IMR-90 (cell line): ENCODE data around the gene EMILIN2. TPM values are rescaled to one million over a fixed set of nuclear protein-coding genes. Genes with fewer than 3 reads are reported as not detected.
A peak's percentile ranks its signal among the peaks of the same experiment; 100 is the strongest.

Experiments
- ATAC-seq: fragments of 200-7000 bp; cut with Tn5 transposase; 2 replicates; pipeline ENCODE4 v1.9.1; 2020; ENCODE audit warnings: low read depth, mild to moderate bottlenecking, moderate library complexity
- BruUV-seq: library from RNA; stranded (reverse); fragments of 400-500 nt; replicated peaks from 2 replicates; lab custom pipeline; 2021; lab: Mats Ljungman, UMichigan
- CTCF ChIA-PET: fragments of 300-600 bp; formaldehyde crosslinking; extraction: SDS; loops from one replicate; lab custom pipeline; 2021; ENCODE audit warnings: antibody characterized with exemption; lab: Yijun Ruan, JAX
- POLR2A ChIA-PET: fragments of 300-600 bp; sonication (Branson Sonifier 250); formaldehyde crosslinking; loops from one replicate; lab custom pipeline; 2022; ENCODE audit warnings: antibody characterized with exemption; ENCODE audit not compliant: unreplicated experiment; lab: Charles Lee
- DNase-seq: peaks from one replicate; pipeline ENCODE4 v3.0.0; 2013
- H2AFZ ChIP-seq: replicated peaks from 2 replicates; pipeline ENCODE3; 2013; ENCODE audit warnings: low read length, mild to moderate bottlenecking; ENCODE audit not compliant: poor library complexity
- H2AK5ac ChIP-seq: 2 replicates; pipeline ENCODE4 v1.6.1; 2013; ENCODE audit warnings: low read depth, low read length, inconsistent platforms
- H2AK9ac ChIP-seq: replicated peaks from 2 replicates; pipeline ENCODE3; 2013; ENCODE audit warnings: mild to moderate bottlenecking, low read depth, low read length, moderate library complexity; ENCODE audit not compliant: poor library complexity
- H2BK120ac ChIP-seq: 2 replicates; pipeline ENCODE4 v1.6.1; 2013; ENCODE audit warnings: low read depth, low read length, inconsistent platforms
- H2BK15ac ChIP-seq: 3 replicates; pipeline ENCODE4 v1.6.1; 2013; ENCODE audit warnings: low read depth, low read length, inconsistent platforms
- H2BK20ac ChIP-seq: 2 replicates; pipeline ENCODE4 v1.6.1; 2013; ENCODE audit warnings: low read depth, mild to moderate bottlenecking, inconsistent platforms, low read length, moderate library complexity
- H2BK5ac ChIP-seq: 2 replicates; pipeline ENCODE4 v1.6.1; 2013; ENCODE audit warnings: mild to moderate bottlenecking, low read depth, low read length, inconsistent platforms; ENCODE audit not compliant: poor library complexity, severe bottlenecking
- H3K14ac ChIP-seq: replicated peaks from 2 replicates; pipeline ENCODE4 v1.6.1; 2013; ENCODE audit warnings: low read depth, low read length, inconsistent platforms
- H3K18ac ChIP-seq: 2 replicates; pipeline ENCODE4 v1.6.1; 2013; ENCODE audit warnings: low read depth, low read length, control low read depth
- H3K23ac ChIP-seq: 2 replicates; pipeline ENCODE4 v1.6.1; 2013; ENCODE audit warnings: low read depth, low read length, inconsistent platforms
- H3K27ac ChIP-seq: 2 replicates; pipeline ENCODE4 v1.5.1; 2013; ENCODE audit warnings: mild to moderate bottlenecking, control low read depth, low read length; ENCODE audit not compliant: insufficient read depth
- H3K27me3 ChIP-seq: 2 replicates; pipeline ENCODE4 v1.6.1; 2013; ENCODE audit warnings: low read length; ENCODE audit not compliant: control insufficient read depth, insufficient read depth
- H3K36me3 ChIP-seq: 2 replicates; pipeline ENCODE4 v1.6.1; 2013; ENCODE audit warnings: low read length, mixed read lengths; ENCODE audit not compliant: control insufficient read depth, insufficient read depth
- H3K4ac ChIP-seq: 2 replicates; pipeline ENCODE4 v1.6.1; 2013; ENCODE audit warnings: low read depth, low read length, inconsistent platforms
- H3K4me1 ChIP-seq: 2 replicates; pipeline ENCODE4 v1.6.1; 2013; ENCODE audit warnings: low read length, mixed read lengths; ENCODE audit not compliant: control insufficient read depth, insufficient read depth
- H3K4me2 ChIP-seq: 2 replicates; pipeline ENCODE4 v1.6.1; 2013; ENCODE audit warnings: low read depth, mild to moderate bottlenecking, control low read depth, low read length, moderate library complexity
- H3K4me3 ChIP-seq: 2 replicates; pipeline ENCODE4 v1.5.1; 2013; ENCODE audit warnings: low read depth, mild to moderate bottlenecking, control low read depth, low read length, moderate library complexity; ENCODE audit not compliant: insufficient read depth
- H3K56ac ChIP-seq: 2 replicates; pipeline ENCODE4 v1.6.1; 2013; ENCODE audit warnings: low read length, inconsistent platforms; ENCODE audit not compliant: insufficient read depth; ENCODE audit errors: extremely low read depth
- H3K79me1 ChIP-seq, 2 experiments: 2 replicates each; pipeline ENCODE4 v1.6.1; 2013; ENCODE audit warnings: low read length in 2 of 2, inconsistent platforms in 1 of 2, low read depth in 1 of 2
- H3K9ac ChIP-seq: 2 replicates; pipeline ENCODE4 v1.6.1; 2013; ENCODE audit warnings: low read depth, low read length, control low read depth
- H3K9me1 ChIP-seq: 2 replicates; pipeline ENCODE4 v1.6.1; 2013; ENCODE audit warnings: low read length, inconsistent platforms; ENCODE audit not compliant: insufficient read depth
- H3K9me3 ChIP-seq: 2 replicates; pipeline ENCODE4 v1.6.1; 2013; ENCODE audit warnings: low read length; ENCODE audit not compliant: control insufficient read depth, insufficient read depth
- H4K20me1 ChIP-seq: 2 replicates; pipeline ENCODE4 v1.6.1; 2013; ENCODE audit warnings: low read length, inconsistent platforms; ENCODE audit not compliant: insufficient read depth
- H4K5ac ChIP-seq: 2 replicates; pipeline ENCODE4 v1.6.1; 2013; ENCODE audit warnings: mild to moderate bottlenecking, low read depth, low read length, control low read depth
- H4K8ac ChIP-seq, 2 experiments: 2 replicates each; pipeline ENCODE4 v1.6.1; 2013; ENCODE audit warnings: low read depth in 2 of 2, low read length in 2 of 2, control low read depth in 1 of 2, inconsistent platforms in 1 of 2
- H4K91ac ChIP-seq: 2 replicates; pipeline ENCODE4 v1.6.1; 2013; ENCODE audit warnings: low read depth, low read length, inconsistent platforms; ENCODE audit not compliant: insufficient read depth
- BHLHE40 ChIP-seq: fragments of 150-350 bp; IDR thresholded peaks from 2 replicates; pipeline ENCODE4 v1.6.1; 2016; ENCODE audit warnings: mild to moderate bottlenecking, low read depth, low read length
- CTCF ChIP-seq: conservative IDR thresholded peaks from 2 replicates; pipeline ENCODE4 v1.5.1; 2012; ENCODE audit warnings: mild to moderate bottlenecking, low read depth, low read length, improper control_type of control experiment
- MAFK ChIP-seq: IDR thresholded peaks from 2 replicates; pipeline ENCODE4 v1.6.1; 2012; ENCODE audit warnings: low read depth, low read length, improper control_type of control experiment
- MAZ ChIP-seq: IDR thresholded peaks from 2 replicates; pipeline ENCODE4 v1.6.1; 2012; ENCODE audit warnings: low read depth, mild to moderate bottlenecking, low read length, improper control_type of control experiment, moderate library complexity, borderline replicate concordance
- MXI1 ChIP-seq: IDR thresholded peaks from 2 replicates; pipeline ENCODE4 v1.6.1; 2012; ENCODE audit warnings: low read depth, mild to moderate bottlenecking, low read length, moderate library complexity, borderline replicate concordance
- NFE2L2 ChIP-seq: fragments of 150-350 bp; IDR thresholded peaks from 2 replicates; pipeline ENCODE4 v1.6.1; 2016; ENCODE audit warnings: low read depth, mild to moderate bottlenecking, low read length
- POLR2A ChIP-seq: IDR thresholded peaks from 2 replicates; pipeline ENCODE4 v1.6.1; 2012; ENCODE audit warnings: mild to moderate bottlenecking, low read depth, low read length
- RCOR1 ChIP-seq: IDR thresholded peaks from 2 replicates; pipeline ENCODE4 v1.6.1; 2012; ENCODE audit warnings: mild to moderate bottlenecking, low read length, improper control_type of control experiment; ENCODE audit not compliant: insufficient replicate concordance
- RFX5 ChIP-seq: IDR thresholded peaks from 2 replicates; pipeline ENCODE4 v1.8.0; 2012; ENCODE audit warnings: low read depth, mild to moderate bottlenecking, low read length, moderate library complexity
- SMC3 ChIP-seq: fragments of 150-350 bp; IDR thresholded peaks from 2 replicates; pipeline ENCODE4 v1.6.1; 2016; ENCODE audit warnings: low read depth, mild to moderate bottlenecking, antibody characterized with exemption, low read length, moderate library complexity
- USF2 ChIP-seq: fragments of 150-350 bp; IDR thresholded peaks from 2 replicates; pipeline ENCODE4 v1.6.1; 2017; ENCODE audit warnings: mild to moderate bottlenecking, antibody characterized with exemption, low read length, low read depth
- WGBS, 2 experiments: methylation state at CpG; one replicate each; pipeline versions ENCODE4 v1.1.5 to v1.1.7; 2013; ENCODE audit warnings: missing lambda C conversion rate in 2 of 2; ENCODE audit not compliant: insufficient read length in 1 of 2; ENCODE audit errors: extremely low coverage in 2 of 2; 5-methylcytosine and 5-hydroxymethylcytosine counted together
- dilution Hi-C: fragments of 300-500 bp; cut with HindIII; formaldehyde crosslinking; loops from one replicate; pipeline ENCODE4 v1.14.3; 2018; ENCODE audit warnings: low sequenced_read_pairs; ENCODE audit not compliant: unreplicated experiment
- in situ Hi-C: fragments of 300-500 bp; cut with MboI; formaldehyde crosslinking; loops from 3 replicates; pipeline ENCODE4 v1.14.3; 2019; ENCODE audit warnings: low sequenced_read_pairs, inconsistent platforms, mixed read lengths
- intact Hi-C: fragments of 100-400 bp; cut with micrococcal nuclease; formaldehyde crosslinking; loops from 2 replicates; pipeline ENCODE4 v1.10.0; 2022
- polyA plus RNA-seq, 3 experiments: library from polyadenylated mRNA; depleted of rRNA; stranded (reverse); fragments of >200 nt; gene quantifications; 2 replicates each; pipeline ENCODE4 v1.2.3, GENCODE V29; 2012; ENCODE audit warnings: low replicate concordance in 1 of 3
- total RNA-seq: library from RNA; depleted of rRNA; stranded (reverse); fragments of >200 nt; gene quantifications from 2 replicates; pipeline ENCODE4 v1.2.3, GENCODE V29; 2012
- TF ChIP-seq, protein P1 (sequence below): fragments of 150-350 bp; IDR thresholded peaks from 2 replicates; pipeline ENCODE4 v1.6.1; 2016; ENCODE audit warnings: low read depth, mild to moderate bottlenecking, low read length, moderate library complexity, borderline replicate concordance

EMILIN2 gene
- total and polyA plus RNA-seq, 2 of the 4 experiments (the other 2 are of a cell fraction): under 0.01 to 0.14 TPM

- no peak for TF ChIP-seq USF2
These were observed 115.0 kb downstream of the EMILIN2 start (continued) for GRCh38 chr18:2961821-2962220.

- Histone ChIP-seq H2BK120ac (no peak overlapping the region), H3K4me2 (no peak overlapping the region), H4K8ac (no peak overlapping the region), H2AK5ac (no peak overlapping the region), H3K4me3 (no peak overlapping the region), H4K5ac (no peak overlapping the region), H2BK15ac (no peak overlapping the region), H3K9me1 (peaks cover 16% of the 10 kb centered on the region), H3K18ac (no peak overlapping the region), H3K79me1 (peaks cover 36 to 69% of the 10 kb centered on the region in 2 experiments), H2AK9ac (no peak overlapping the region), H4K91ac (no peak overlapping the region), H2BK20ac (no peak overlapping the region), H2BK5ac (no peak overlapping the region), H3K9ac (no peak overlapping the region), H2AFZ (no peak overlapping the region), H3K23ac (0 out of 2 replicates have a peak overlapping the region, but pooled peaks have one; percentile 29), H3K27ac (no peak overlapping the region), H3K9me3 (no peaks in the 10 kb centered on the region), H4K20me1 (peaks cover 33% of the 10 kb centered on the region), H3K27me3 (no peaks in the 10 kb centered on the region), H3K36me3 (no peaks in the 10 kb centered on the region), H3K14ac (no peak overlapping the region), H3K56ac (no peak overlapping the region), H3K4ac (no peak overlapping the region), H3K4me1 (peaks cover 12% of the 10 kb centered on the region)
- in situ Hi-C loops: no loop called here
- ATAC-seq (no peak), DNase-seq (no peak)
- POLR2A ChIA-PET: no interaction called here
- intact Hi-C loops: no loop called here
- WGBS, 2 experiments: no CpG with 5 or more reads among the region's 3 CpGs
- dilution Hi-C loops: no loop called here
- no TSS peak for BruUV-seq
- CTCF ChIA-PET: interaction anchor here (1.5 kb wide), 1 partner anchor 188 kb away, joined by 3 read pairs; no protein-coding TSS in a partner anchor
- TF ChIP-seq SMC3: no peak
- no peak for TF ChIP-seq MAZ
- no peak for TF ChIP-seq USF2
- no peak for TF ChIP-seq RFX5
- TF ChIP-seq MXI1: no peak
- no peak for TF ChIP-seq CTCF
- TF ChIP-seq RCOR1: no peak
- TF ChIP-seq BHLHE40: no peak
- no peak for TF ChIP-seq POLR2A
- TF ChIP-seq MAFK: no peak
- no peak for TF ChIP-seq NFE2L2
- TF ChIP-seq, protein P1, sequence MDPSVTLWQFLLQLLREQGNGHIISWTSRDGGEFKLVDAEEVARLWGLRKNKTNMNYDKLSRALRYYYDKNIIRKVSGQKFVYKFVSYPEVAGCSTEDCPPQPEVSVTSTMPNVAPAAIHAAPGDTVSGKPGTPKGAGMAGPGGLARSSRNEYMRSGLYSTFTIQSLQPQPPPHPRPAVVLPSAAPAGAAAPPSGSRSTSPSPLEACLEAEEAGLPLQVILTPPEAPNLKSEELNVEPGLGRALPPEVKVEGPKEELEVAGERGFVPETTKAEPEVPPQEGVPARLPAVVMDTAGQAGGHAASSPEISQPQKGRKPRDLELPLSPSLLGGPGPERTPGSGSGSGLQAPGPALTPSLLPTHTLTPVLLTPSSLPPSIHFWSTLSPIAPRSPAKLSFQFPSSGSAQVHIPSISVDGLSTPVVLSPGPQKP: no peak
These were observed 116.2 kb downstream of the EMILIN2 start for GRCh38 chr18:2963048-2963447.
